ENCODE data around the gene GRID2. TPM values are rescaled to one million over a fixed set of nuclear protein-coding genes. Genes with fewer than 3 reads are reported as not detected.

The GRID2 gene
- total RNA-seq, 1 experiment from 2014 or later = not detected

DNA sequence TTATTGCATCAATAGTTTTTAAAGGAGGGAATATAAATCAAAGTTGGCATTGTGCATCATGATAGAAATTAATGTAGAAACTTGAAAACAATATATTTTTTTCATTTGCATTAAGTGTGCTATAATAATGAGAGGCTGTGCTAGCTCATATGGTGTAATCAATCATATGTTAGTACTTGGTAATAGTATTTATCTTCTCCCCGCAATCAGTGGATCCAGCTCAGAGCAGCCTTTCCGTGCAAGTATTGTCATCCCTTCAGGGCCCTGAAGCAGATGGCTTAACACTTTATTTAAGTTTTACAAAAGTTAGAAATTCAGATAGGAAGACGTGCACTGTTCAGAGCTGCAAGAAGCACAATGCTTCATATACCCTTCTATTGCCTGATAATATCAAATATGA, 908.5 kb downstream of the GRID2 start:
- intact Hi-C loops (cut with micrococcal nuclease) = no loop called here
- CTCF ChIA-PET = no interaction called here
- Mint-ChIP-seq H3K9me3 (ENCODE audit: unreplicated experiment) (no peaks in the 10 kb centered on the region), H3K27me3 (ENCODE audit: insufficient read depth, unreplicated experiment) (no peaks in the 10 kb centered on the region), H3K4me3 (ENCODE audit: unreplicated experiment) (no peak overlapping the region), H3K27ac (ENCODE audit: low read depth, unreplicated experiment) (no peak overlapping the region), H3K4me1 (ENCODE audit: insufficient read depth, unreplicated experiment) (no peaks in the 10 kb centered on the region), H3K36me3 (ENCODE audit: insufficient read depth, unreplicated experiment) (no peaks in the 10 kb centered on the region)
- POLR2A ChIA-PET = no interaction called here
- BruUV-seq (replicated peaks) = no TSS peak
- TF ChIP-seq, protein P1, sequence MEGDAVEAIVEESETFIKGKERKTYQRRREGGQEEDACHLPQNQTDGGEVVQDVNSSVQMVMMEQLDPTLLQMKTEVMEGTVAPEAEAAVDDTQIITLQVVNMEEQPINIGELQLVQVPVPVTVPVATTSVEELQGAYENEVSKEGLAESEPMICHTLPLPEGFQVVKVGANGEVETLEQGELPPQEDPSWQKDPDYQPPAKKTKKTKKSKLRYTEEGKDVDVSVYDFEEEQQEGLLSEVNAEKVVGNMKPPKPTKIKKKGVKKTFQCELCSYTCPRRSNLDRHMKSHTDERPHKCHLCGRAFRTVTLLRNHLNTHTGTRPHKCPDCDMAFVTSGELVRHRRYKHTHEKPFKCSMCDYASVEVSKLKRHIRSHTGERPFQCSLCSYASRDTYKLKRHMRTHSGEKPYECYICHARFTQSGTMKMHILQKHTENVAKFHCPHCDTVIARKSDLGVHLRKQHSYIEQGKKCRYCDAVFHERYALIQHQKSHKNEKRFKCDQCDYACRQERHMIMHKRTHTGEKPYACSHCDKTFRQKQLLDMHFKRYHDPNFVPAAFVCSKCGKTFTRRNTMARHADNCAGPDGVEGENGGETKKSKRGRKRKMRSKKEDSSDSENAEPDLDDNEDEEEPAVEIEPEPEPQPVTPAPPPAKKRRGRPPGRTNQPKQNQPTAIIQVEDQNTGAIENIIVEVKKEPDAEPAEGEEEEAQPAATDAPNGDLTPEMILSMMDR (IDR thresholded peaks at IDR 0.05; ENCODE audit: unreplicated experiment) = no peak
- DNase-seq (ENCODE audit: unreplicated experiment) = no peak

DNA sequence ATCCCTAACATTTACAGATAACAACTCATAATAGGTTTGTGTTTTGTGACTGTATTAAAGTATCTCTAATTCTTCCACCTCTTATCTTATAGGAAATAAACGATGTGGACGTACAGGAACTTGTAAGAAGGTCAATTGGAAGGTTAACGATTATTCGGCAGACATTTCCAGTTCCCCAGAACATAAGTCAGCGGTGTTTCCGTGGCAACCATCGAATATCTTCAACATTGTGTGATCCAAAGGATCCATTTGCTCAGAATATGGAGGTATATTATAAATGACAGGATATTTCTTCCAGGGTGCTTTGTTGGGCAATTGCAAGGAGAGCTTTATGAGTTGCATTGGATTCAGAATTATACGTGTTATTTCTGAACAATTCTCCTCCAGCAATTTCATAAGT, 912.9 kb downstream of the GRID2 start:
- no peaks in the 10 kb centered on the region for H3K9me3 Mint-ChIP-seq (ENCODE audit: unreplicated experiment)
- DNase-seq (ENCODE audit: unreplicated experiment) = no peak
- TF ChIP-seq, protein P1 (IDR thresholded peaks at IDR 0.05; ENCODE audit: unreplicated experiment) = no peak
- intact Hi-C loops (cut with micrococcal nuclease) = no loop called here
- CTCF ChIA-PET = no interaction called here
- no TSS peak for BruUV-seq (replicated peaks)
- H3K36me3 Mint-ChIP-seq (ENCODE audit: insufficient read depth, unreplicated experiment) = no peaks in the 10 kb centered on the region
- no peak overlapping the region for H3K4me3 Mint-ChIP-seq (ENCODE audit: unreplicated experiment)
- POLR2A ChIA-PET = no interaction called here
- H3K27ac Mint-ChIP-seq (ENCODE audit: low read depth, unreplicated experiment) = no peak overlapping the region
- H3K4me1 Mint-ChIP-seq (ENCODE audit: insufficient read depth, unreplicated experiment) = no peaks in the 10 kb centered on the region
- H3K27me3 Mint-ChIP-seq (ENCODE audit: insufficient read depth, unreplicated experiment) = no peaks in the 10 kb centered on the region

DNA sequence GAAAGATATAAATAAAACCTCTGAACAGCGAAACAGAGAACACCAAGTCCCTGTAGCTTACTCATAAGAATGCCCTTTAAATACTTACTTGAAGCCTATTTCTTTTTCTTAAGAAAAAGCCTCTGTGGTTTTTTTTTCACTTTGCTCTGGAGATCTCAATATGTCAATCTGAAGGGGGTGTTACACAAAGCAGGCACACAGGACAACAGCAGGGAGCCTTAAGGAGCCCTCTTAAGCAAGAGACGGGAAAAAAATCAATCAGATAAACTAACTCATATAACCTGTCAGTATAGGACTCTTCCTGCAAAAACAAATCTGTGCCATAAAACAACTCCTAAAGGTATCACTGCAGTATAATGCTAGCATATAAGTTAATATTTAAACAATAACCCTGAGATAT, 913.7 kb downstream of the GRID2 start:
- CTCF ChIA-PET = no interaction called here
- POLR2A ChIA-PET = no interaction called here
- no peak overlapping the region for H3K4me3 Mint-ChIP-seq (ENCODE audit: unreplicated experiment)
- DNase-seq (ENCODE audit: unreplicated experiment) = no peak
- no TSS peak for BruUV-seq (replicated peaks)
- no peaks in the 10 kb centered on the region for H3K4me1 Mint-ChIP-seq (ENCODE audit: insufficient read depth, unreplicated experiment)
- no peak overlapping the region for H3K27ac Mint-ChIP-seq (ENCODE audit: low read depth, unreplicated experiment)
- no peaks in the 10 kb centered on the region for H3K9me3 Mint-ChIP-seq (ENCODE audit: unreplicated experiment)
- TF ChIP-seq, protein P1 (IDR thresholded peaks at IDR 0.05; ENCODE audit: unreplicated experiment) = no peak
- no peaks in the 10 kb centered on the region for H3K27me3 Mint-ChIP-seq (ENCODE audit: insufficient read depth, unreplicated experiment)
- intact Hi-C loops (cut with micrococcal nuclease) = no loop called here
- H3K36me3 Mint-ChIP-seq (ENCODE audit: insufficient read depth, unreplicated experiment) = no peaks in the 10 kb centered on the region

DNA sequence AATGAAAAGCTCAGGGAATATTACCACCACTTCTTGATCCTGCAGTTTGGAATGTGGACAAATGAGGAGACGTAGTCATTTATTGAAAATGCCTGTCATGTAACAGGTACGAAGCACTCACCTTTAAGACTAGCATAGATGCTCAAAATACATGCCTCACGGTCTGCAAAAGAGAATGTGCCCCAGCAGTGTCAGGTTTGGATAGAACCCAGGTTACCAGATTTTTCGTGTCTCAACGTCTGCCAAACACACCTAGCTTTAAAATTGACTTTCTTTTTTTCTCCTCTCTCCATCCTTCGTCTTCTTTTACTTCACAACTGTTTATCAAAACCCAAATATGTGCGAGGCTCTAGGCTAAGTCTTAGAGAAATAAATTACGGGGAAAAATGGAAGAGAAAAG, 918.0 kb downstream of the GRID2 start:
- CTCF ChIA-PET = interaction anchor here (0.7 to 1.5 kb wide), 3 partner anchors 23 to 895 kb away, joined by 3 read pairs; no protein-coding TSS in a partner anchor
- POLR2A ChIA-PET = no interaction called here

More for the DNA sequence above, 918.0 kb downstream of the GRID2 start:
- Mint-ChIP-seq H3K4me3 (ENCODE audit: unreplicated experiment) (no peak overlapping the region), H3K4me1 (ENCODE audit: insufficient read depth, unreplicated experiment) (no peaks in the 10 kb centered on the region), H3K27me3 (ENCODE audit: insufficient read depth, unreplicated experiment) (no peaks in the 10 kb centered on the region), H3K27ac (ENCODE audit: low read depth, unreplicated experiment) (no peak overlapping the region), H3K36me3 (ENCODE audit: insufficient read depth, unreplicated experiment) (no peaks in the 10 kb centered on the region), H3K9me3 (ENCODE audit: unreplicated experiment) (peaks cover 8% of the 10 kb centered on the region)
- TF ChIP-seq, protein P1 (IDR thresholded peaks at IDR 0.05; ENCODE audit: unreplicated experiment) = no peak
- intact Hi-C loops (cut with micrococcal nuclease) = no loop called here
- BruUV-seq (replicated peaks) = no TSS peak
- no peak for DNase-seq (ENCODE audit: unreplicated experiment)

Measured in MCF 10A (cell line).